Neural progenitor cell (in vitro differentiated cells): ENCODE measurements around the gene CDC42. TPM values are rescaled to one million over a fixed set of nuclear protein-coding genes. Genes with fewer than 3 reads are reported as not detected.

Experiments
- DNase-seq: peaks from one replicate; pipeline ENCODE4 v3.0.0-alpha.2; 2016; ENCODE audit warnings: low spot score
- H2AFZ ChIP-seq: fragments of 200-600 bp; sonication (generic); replicated peaks from 2 replicates; pipeline ENCODE4 v1.6.1; 2016; ENCODE audit warnings: antibody characterized with exemption
- H3F3A ChIP-seq: fragments of 200-600 bp; sonication (generic); 2 replicates; pipeline ENCODE4 v1.6.1; 2016; ENCODE audit warnings: antibody characterized with exemption, low read depth
- H3K27ac ChIP-seq: fragments of 200-600 bp; sonication (generic); 2 replicates; pipeline ENCODE4 v1.5.1; 2016; ENCODE audit warnings: mild to moderate bottlenecking
- H3K27me3 ChIP-seq: fragments of 200-600 bp; sonication (generic); 2 replicates; pipeline ENCODE4 v1.6.1; 2016; ENCODE audit warnings: mild to moderate bottlenecking, moderate library complexity
- H3K36me3 ChIP-seq: fragments of 200-600 bp; sonication (generic); 2 replicates; pipeline ENCODE4 v1.5.1; 2016
- H3K4me1 ChIP-seq: fragments of 200-600 bp; sonication (generic); 2 replicates; pipeline ENCODE4 v1.6.1; 2016; ENCODE audit warnings: mixed run types
- H3K4me2 ChIP-seq: fragments of 200-600 bp; sonication (generic); 2 replicates; pipeline ENCODE4 v1.6.1; 2016
- H3K4me3 ChIP-seq: fragments of 200-600 bp; sonication (generic); 2 replicates; pipeline ENCODE4 v1.5.1; 2016
- H3K79me2 ChIP-seq: fragments of 200-600 bp; sonication (generic); 2 replicates; pipeline ENCODE4 v1.6.1; 2016; ENCODE audit warnings: low read depth
- H3K9ac ChIP-seq: fragments of 200-600 bp; sonication (generic); 2 replicates; pipeline ENCODE4 v1.6.1; 2016
- H3K9me3 ChIP-seq: fragments of 200-600 bp; sonication (generic); 2 replicates; pipeline ENCODE4 v1.5.1; 2016; ENCODE audit warnings: low read depth
- H4K20me1 ChIP-seq: fragments of 200-600 bp; sonication (generic); 2 replicates; pipeline ENCODE4 v1.6.1; 2016; ENCODE audit warnings: low read depth
- H3K27ac Mint-ChIP-seq: 3 replicates; pipeline ENCODE4 v1.8.0; 2021; ENCODE audit warnings: mixed read lengths
- H3K27me3 Mint-ChIP-seq: 2 replicates; pipeline ENCODE4 v1.8.0; 2022; ENCODE audit warnings: low read depth, mild to moderate bottlenecking, inconsistent platforms, moderate library complexity, mixed read lengths; ENCODE audit not compliant: insufficient read depth
- H3K36me3 Mint-ChIP-seq: 3 replicates; pipeline ENCODE4 v1.8.0; 2021; ENCODE audit warnings: mixed read lengths
- H3K4me1 Mint-ChIP-seq: 3 replicates; pipeline ENCODE4 v1.8.0; 2021; ENCODE audit warnings: mixed read lengths
- H3K4me3 Mint-ChIP-seq: 3 replicates; pipeline ENCODE4 v1.8.0; 2021; ENCODE audit warnings: mild to moderate bottlenecking, moderate library complexity, mixed read lengths
- H3K9me3 Mint-ChIP-seq: 3 replicates; pipeline ENCODE4 v1.8.0; 2020; ENCODE audit warnings: mixed read lengths
- EZH2 ChIP-seq: fragments of 200-600 bp; sonication (generic); IDR thresholded peaks from 2 replicates; pipeline ENCODE4 v1.6.1; 2017; ENCODE audit warnings: antibody characterized with exemption, mild to moderate bottlenecking, moderate library complexity
- EZH2phosphoT487 ChIP-seq: fragments of 200-600 bp; sonication (generic); IDR thresholded peaks from 2 replicates; pipeline ENCODE4 v1.6.1; 2017; ENCODE audit warnings: antibody characterized with exemption
- total RNA-seq: library from RNA; depleted of rRNA; stranded (reverse); fragments of >200 nt; gene quantifications from 2 replicates; pipeline ENCODE4 v1.2.3, GENCODE V29; 2015; ENCODE audit warnings: low replicate concordance
- TF ChIP-seq, protein P1 (sequence below): fragments of 200-600 bp; sonication (generic); IDR thresholded peaks from 2 replicates; pipeline ENCODE4 v1.5.1; 2017; ENCODE audit warnings: antibody characterized with exemption, mild to moderate bottlenecking

Gene CDC42
- total RNA-seq, 1 donor from 2014 or later: 348 TPM

DNA sequence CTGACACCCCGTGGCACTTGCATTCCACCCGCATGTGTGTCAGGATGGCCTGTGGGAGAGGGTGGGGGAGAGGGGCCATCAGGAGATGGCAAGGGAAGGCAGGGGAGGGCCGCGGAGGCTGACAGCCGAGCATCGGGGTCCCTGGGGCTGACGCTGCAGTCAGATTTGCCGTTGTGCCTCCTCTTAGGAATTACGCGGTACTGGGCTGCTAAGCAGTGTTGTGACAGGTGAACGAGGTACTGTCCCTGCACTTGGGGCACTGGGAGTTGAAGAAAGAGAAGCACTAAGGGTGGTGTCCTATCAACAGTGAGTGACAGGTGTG lies 67.9 kb downstream of the CDC42 start:
- no peak for TF ChIP-seq EZH2
- TF ChIP-seq, protein P1, sequence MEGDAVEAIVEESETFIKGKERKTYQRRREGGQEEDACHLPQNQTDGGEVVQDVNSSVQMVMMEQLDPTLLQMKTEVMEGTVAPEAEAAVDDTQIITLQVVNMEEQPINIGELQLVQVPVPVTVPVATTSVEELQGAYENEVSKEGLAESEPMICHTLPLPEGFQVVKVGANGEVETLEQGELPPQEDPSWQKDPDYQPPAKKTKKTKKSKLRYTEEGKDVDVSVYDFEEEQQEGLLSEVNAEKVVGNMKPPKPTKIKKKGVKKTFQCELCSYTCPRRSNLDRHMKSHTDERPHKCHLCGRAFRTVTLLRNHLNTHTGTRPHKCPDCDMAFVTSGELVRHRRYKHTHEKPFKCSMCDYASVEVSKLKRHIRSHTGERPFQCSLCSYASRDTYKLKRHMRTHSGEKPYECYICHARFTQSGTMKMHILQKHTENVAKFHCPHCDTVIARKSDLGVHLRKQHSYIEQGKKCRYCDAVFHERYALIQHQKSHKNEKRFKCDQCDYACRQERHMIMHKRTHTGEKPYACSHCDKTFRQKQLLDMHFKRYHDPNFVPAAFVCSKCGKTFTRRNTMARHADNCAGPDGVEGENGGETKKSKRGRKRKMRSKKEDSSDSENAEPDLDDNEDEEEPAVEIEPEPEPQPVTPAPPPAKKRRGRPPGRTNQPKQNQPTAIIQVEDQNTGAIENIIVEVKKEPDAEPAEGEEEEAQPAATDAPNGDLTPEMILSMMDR: no peak
- TF ChIP-seq EZH2phosphoT487: no peak
- Histone ChIP-seq H3K4me2 (no peak overlapping the region), H3K36me3 (no peaks in the 10 kb centered on the region), H3F3A (peaks cover 2% of the 10 kb centered on the region), H3K9ac (no peak overlapping the region), H4K20me1 (peaks cover 71% of the 10 kb centered on the region), H3K4me1 (peaks cover 22% of the 10 kb centered on the region), H3K9me3 (no peaks in the 10 kb centered on the region), H3K27ac (no peak overlapping the region), H3K4me3 (no peak overlapping the region), H3K79me2 (peaks cover 8% of the 10 kb centered on the region), H2AFZ (no peak overlapping the region), H3K27me3 (no peaks in the 10 kb centered on the region)
- DNase-seq: no peak
- H3K36me3 Mint-ChIP-seq: peaks cover 22% of the 10 kb centered on the region
- H3K27me3 Mint-ChIP-seq: peaks cover 17% of the 10 kb centered on the region
- peak overlapping the region; percentile 30 for H3K4me3 Mint-ChIP-seq
- H3K4me1 Mint-ChIP-seq: peaks cover 62% of the 10 kb centered on the region
- H3K9me3 Mint-ChIP-seq: no peaks in the 10 kb centered on the region
- H3K27ac Mint-ChIP-seq: peak overlapping the region; percentile 57

DNA sequence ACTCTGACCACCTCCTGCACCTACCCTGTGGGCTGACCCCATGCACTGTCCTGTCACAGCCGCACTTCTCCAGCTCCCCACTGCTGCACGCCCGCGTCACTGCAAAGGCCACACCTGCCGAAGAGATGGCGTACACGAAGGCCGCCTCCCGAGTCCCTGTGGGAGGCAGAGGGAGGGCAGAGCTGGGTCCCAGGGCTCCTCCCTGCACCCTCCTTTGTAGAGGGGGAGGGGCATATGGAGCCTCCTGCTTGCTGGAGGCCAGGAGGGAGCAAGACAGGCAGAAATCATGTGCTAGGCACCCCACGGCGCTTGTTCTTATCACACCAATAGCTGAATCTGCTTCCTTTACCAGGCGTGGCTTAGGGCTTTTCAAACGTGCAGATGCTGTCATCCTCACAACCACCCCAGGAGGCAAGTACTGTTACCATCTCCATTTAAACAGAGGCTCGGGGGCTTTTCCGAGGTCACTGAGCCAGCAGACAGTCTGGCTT lies 69.0 kb downstream of the CDC42 start:
- H3K9me3 ChIP-seq: no peaks in the 10 kb centered on the region
- H3K79me2 ChIP-seq: no peaks in the 10 kb centered on the region
- no peak overlapping the region for H3K4me2 ChIP-seq
- H2AFZ ChIP-seq: no peak overlapping the region
- H4K20me1 ChIP-seq: peaks cover 62% of the 10 kb centered on the region
- H3K27me3 ChIP-seq: no peaks in the 10 kb centered on the region
- Mint-ChIP-seq H3K36me3 (peaks cover 27% of the 10 kb centered on the region), H3K9me3 (no peaks in the 10 kb centered on the region), H3K27me3 (peaks cover 11% of the 10 kb centered on the region), H3K4me1 (peaks cover 52% of the 10 kb centered on the region), H3K27ac (no peak overlapping the region), H3K4me3 (no peak overlapping the region)
- H3K4me1 ChIP-seq: peaks cover 17% of the 10 kb centered on the region
- H3K36me3 ChIP-seq: no peaks in the 10 kb centered on the region
- DNase-seq: peak; percentile 34
- H3F3A ChIP-seq: peaks cover 2% of the 10 kb centered on the region
- no peak overlapping the region for H3K27ac ChIP-seq
- no peak for TF ChIP-seq EZH2phosphoT487
- TF ChIP-seq, protein P1: no peak
- TF ChIP-seq EZH2: no peak
- no peak overlapping the region for H3K9ac ChIP-seq
- H3K4me3 ChIP-seq: no peak overlapping the region

DNA sequence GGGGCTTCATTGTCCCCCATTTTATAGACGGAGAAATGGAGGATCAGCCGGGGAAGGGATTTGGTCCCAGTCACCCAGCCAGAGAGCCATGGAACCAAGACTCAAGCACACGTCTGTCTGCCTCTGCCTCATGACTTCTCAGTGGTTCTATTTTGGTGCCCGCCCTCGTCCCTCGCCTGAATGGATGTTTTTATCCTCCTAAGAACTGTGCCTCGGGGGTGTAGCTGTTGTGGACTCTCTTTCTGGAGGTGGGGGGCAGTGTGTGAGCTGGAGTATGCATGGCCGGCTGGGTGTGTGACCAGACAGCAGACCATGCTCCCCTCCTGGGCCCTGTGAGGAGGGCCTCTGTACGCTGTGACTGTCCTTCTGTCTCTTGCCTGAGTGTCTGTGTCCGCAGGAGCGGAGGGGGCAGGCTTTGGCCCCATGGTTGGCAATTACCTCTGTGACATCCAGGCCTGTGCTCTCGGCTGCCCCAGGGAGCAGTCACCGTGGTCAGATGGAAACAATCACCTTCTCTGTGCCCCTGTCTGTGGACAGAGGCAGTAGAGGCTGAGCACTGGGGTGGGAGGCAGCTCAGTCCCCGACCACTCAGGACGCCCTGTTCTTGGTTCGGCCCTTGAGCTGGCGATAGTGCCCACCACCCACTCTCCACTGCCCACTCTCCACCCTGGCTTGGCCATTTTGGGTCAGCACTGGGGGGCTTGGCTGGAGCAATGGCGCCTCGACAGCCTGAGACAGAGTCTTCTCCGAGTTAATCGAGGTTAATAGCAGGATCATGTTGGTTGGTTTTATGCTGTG lies 70.0 kb downstream of the CDC42 start:
- Histone ChIP-seq H4K20me1 (peaks cover 55% of the 10 kb centered on the region), H3F3A (peaks cover 2% of the 10 kb centered on the region), H2AFZ (no peak overlapping the region), H3K9ac (no peak overlapping the region), H3K9me3 (no peaks in the 10 kb centered on the region), H3K27me3 (no peaks in the 10 kb centered on the region), H3K79me2 (no peaks in the 10 kb centered on the region), H3K4me2 (peak overlapping the region; percentile 28), H3K36me3 (no peaks in the 10 kb centered on the region), H3K4me1 (peaks cover 15% of the 10 kb centered on the region), H3K27ac (no peak overlapping the region), H3K4me3 (no peak overlapping the region)
- no peak for DNase-seq
- peaks cover 27% of the 10 kb centered on the region for H3K36me3 Mint-ChIP-seq
- peak overlapping the region; percentile 69 for H3K27ac Mint-ChIP-seq
- H3K4me1 Mint-ChIP-seq: peaks cover 42% of the 10 kb centered on the region
- no peak overlapping the region for H3K4me3 Mint-ChIP-seq
- H3K9me3 Mint-ChIP-seq: no peaks in the 10 kb centered on the region
- TF ChIP-seq EZH2: no peak
- no peak for TF ChIP-seq EZH2phosphoT487
- TF ChIP-seq, protein P1: no peak
- peaks cover 10% of the 10 kb centered on the region for H3K27me3 Mint-ChIP-seq
